ENCODE results near the gene ELF5. TPM values are rescaled to one million over a fixed set of nuclear protein-coding genes. Genes with fewer than 3 reads are reported as not detected.

The ELF5 gene
- total RNA-seq (2014; rRNA removed; shearing (Covaris generic); ENCODE audit: low replicate concordance), result not detected in 2 replicates

DNA sequence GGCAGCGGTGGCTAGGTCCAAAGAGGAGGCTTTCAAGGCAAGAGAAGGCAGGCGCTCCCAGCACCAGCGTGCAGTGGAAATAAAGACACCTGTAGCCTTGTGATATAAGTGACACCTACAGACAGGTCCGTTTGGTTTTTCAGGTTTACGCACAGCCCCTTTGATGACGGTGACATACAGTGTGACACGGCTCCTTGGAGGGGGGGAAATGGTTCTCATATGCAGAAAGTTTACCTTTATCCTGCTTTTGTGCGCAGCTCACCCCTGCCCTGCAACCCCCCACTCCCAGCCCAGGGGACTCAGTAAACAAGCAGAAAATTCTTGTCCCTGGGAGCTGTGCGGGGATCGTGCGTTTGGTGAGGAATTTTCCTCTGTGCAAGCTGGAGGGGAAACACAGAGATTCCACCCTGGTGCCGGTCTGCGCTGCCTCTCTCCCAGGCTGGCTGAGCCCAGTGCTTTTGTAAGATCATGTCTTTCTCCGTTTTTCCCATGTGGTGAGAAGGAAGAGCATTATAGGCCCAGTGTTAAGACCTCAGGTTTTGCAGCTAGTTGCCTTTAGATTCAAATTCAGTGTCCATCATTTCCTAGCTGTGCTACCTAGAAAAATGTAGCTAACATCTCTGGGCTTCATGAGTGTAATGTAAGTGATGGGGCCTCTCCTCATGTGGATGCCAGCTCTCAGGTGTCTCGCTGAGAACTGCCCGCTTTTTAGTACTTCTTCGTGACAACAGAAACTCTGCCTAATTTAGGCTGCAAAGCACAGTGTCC is at the start of gene ELF5:
Gene ELF5, minus strand, starts transcription at position 113 of the 768 bp plus-strand sequence. CDS start 8,045 bp downstream, outside the sequence.
- H3K36me3 ChIP-seq, result no peaks in the 10 kb centered on the region
- H3K9me3 ChIP-seq, result no peaks in the 10 kb centered on the region
- no peak within 1 kb of the TSS for H3K4me3 ChIP-seq
- no peaks in the 10 kb centered on the region for H3K27me3 ChIP-seq
- no peak for DNase-seq

DNA sequence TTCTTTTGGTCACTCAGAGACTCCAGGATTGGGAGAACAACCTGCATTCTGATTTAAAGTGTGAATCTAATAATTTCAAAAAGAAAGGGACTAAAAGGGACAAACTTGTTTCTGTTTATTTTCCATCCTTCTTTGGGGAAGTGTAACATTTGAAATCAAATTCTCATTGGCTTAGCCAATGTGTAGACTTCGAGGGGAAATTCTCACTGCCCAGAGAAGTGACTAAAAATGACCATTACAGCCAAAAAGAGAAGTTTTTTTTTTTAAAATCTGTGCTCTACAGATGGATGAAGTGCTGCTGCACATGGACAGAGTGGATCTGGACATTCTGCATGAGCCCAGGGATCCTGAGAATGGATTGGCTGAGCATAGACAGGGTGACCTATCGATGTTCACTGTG is 49.4 kb upstream of the ELF5 start:
- Histone ChIP-seq H3K9me3 (no peaks in the 10 kb centered on the region), H3K4me3 (no peak overlapping the region), H3K27me3 (no peaks in the 10 kb centered on the region), H3K36me3 (no peaks in the 10 kb centered on the region)
- no peak for DNase-seq

DNA sequence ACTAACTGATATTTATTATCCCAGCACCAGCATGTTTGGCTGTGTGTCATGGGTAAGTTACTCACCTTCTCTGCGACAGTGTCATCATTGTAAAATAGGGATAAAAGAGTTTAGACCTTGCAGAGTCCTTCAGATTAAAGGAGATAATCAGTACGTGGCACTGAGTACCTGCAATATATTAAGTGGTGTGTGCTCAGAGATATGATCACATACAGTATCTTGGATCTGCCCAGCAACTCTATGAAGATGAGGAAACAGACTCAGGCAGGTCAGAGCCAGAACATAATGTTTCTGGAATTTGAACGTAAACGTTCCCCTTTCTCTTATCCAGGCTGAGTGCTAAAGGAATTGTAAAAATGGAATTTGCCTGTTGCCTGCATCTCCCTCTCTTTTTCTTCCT is 46.9 kb upstream of the ELF5 start:
- no peak for DNase-seq
- Histone ChIP-seq H3K9me3 (no peaks in the 10 kb centered on the region), H3K27me3 (no peaks in the 10 kb centered on the region)

DNA sequence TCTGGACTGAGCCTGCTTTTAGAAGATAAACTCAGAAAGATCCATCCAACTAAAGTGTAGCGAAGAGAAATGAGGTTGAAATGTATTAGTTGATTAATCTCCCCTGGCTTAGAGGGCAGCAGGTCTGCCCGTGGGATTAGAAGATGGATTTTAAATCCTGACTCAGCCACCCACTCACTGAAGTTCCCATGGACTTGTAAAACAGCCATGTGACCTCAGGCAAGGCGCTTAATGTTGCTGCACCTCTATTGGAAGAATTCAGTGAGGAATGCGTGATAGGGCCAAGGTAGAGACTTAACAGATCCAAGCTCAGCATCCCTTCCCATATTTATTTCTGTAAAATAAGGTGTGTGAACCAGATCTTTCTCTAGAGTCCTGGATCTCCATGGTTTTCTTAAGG is 45.1 kb upstream of the ELF5 start:
- Histone ChIP-seq H3K4me3 (no peak overlapping the region), H3K9me3 (no peaks in the 10 kb centered on the region), H3K27me3 (no peaks in the 10 kb centered on the region), H3K36me3 (no peaks in the 10 kb centered on the region)
- DNase-seq, result no peak

More for the DNA sequence above, 46.9 kb upstream of the ELF5 start:
- no peak overlapping the region for H3K4me3 ChIP-seq
- H3K36me3 ChIP-seq, result no peaks in the 10 kb centered on the region

DNA sequence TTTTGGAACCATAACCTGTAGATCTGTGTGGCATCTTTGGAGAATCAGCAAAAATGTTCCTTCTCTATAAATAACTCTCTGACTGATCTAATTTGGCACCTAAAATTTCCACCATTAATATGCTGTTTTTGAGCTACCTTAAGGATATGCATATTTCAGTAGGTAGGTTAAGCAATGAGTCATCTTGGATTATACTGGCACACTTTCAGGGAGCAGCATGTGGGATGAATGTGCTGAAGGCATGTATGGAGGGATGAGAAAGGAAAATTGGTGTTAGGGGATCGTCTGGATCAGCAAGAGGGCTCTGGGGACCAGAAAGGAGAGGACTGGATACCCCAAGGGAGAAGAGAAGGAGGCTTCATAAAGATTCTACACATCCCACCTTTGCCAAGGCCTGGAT is 44.6 kb upstream of the ELF5 start:
- H3K36me3 ChIP-seq, result no peaks in the 10 kb centered on the region
- H3K27me3 ChIP-seq, result no peaks in the 10 kb centered on the region
- H3K4me3 ChIP-seq, result no peak overlapping the region
- no peaks in the 10 kb centered on the region for H3K9me3 ChIP-seq
- peak; percentile 15 for DNase-seq

DNA sequence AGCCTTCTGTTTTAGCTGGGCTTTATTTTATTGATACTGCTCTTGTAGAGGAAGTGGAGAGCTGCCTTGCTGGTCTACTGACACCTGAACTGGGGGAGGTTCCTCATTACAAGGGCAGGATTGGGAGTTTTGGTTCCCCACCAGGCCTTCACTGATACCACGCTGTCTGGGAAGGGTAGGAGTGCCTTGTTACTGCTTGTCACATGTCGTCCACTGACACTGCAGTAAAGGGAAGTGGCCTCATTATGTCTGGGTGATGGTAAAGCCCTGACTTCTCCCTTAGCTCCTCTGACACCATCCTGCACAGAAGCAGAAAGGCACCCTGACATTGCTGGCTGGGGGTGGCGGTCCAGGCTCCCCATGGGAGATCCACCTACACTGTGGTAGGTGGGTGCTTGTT is 38.7 kb upstream of the ELF5 start:
- Histone ChIP-seq H3K36me3 (no peaks in the 10 kb centered on the region), H3K4me3 (no peak overlapping the region), H3K27me3 (no peaks in the 10 kb centered on the region), H3K9me3 (no peaks in the 10 kb centered on the region)
- DNase-seq, result no peak

DNA sequence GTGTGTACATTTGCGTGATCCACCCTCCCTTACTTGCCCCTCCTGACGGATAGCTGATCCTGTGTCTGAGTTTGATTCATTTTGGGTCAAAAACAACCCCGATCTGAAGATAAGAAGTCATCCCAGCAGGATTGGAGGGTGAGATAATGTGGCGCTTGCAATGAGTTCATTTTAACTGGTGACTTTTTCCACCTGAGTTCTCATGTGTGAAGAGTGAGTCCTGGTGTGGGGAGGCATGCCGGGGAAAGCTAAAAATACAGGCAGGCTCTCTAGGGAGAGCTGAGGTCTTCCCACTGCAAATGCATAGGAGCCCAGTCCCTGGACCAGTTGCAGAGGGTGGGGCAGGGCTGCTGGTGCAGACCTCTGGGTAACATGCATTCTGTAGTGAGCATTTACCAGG is 35.7 kb upstream of the ELF5 start:
- DNase-seq, result no peak
- H3K27me3 ChIP-seq, result no peaks in the 10 kb centered on the region
- no peaks in the 10 kb centered on the region for H3K9me3 ChIP-seq
- H3K4me3 ChIP-seq, result no peak overlapping the region
- H3K36me3 ChIP-seq, result no peaks in the 10 kb centered on the region

DNA sequence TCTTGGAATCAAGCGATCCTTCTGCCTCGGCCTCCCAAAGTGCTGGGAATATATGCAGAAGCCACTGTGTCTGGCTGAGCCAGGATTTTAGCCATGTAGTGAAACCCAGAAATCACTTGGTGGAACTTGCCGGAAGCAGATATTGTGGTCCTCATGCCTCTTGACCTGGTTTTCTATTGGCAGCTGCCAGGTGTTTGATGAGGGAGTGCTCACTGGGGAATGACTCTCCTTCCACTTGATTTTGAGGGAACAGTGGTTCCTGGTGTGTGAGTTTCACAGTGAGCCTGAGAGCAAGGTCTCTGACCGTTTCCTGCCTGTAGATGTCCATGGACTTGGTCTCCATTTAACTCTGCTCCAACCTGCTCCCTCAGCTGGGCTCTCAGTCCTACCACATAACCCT is 34.7 kb upstream of the ELF5 start:
- no peaks in the 10 kb centered on the region; the same call in 1 of the 2 replicates for H3K27me3 ChIP-seq
- no peak overlapping the region for H3K4me3 ChIP-seq
- no peaks in the 10 kb centered on the region for H3K36me3 ChIP-seq
- DNase-seq, result no peak
- no peaks in the 10 kb centered on the region for H3K9me3 ChIP-seq

DNA sequence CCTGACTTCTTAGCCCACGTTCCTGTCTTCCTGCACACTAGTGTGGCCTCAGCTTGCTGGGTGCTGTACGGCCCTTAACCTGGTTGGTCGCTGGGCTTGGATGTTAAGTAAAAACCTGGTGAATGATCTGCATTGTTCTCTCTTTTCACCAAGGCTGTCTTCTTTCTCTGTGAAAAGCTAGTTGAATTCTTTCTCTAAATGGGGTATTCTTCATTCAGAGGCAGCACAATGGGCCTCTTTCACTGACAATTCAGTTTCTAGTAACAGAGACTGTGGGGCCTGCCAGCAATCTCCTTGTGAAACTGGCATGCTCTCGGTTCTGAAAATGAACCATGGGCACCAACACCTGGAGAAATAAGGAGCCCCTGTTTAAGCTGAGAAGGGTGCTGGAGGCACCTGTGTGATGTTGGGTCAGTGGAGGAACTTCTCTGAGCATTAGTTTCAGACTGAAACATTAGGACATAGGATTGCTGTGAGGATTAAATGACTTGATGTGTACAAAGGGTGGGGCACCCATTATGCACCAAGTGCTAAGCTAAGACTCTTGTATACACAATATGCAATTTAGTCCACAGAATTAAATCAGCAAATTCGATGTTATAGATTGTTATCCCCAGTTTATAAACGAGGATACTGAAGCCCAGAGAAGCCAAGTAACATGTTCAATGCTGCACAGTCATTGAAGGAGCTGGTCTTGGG is 33.1 kb upstream of the ELF5 start:
- DNase-seq, result no peak
- H3K27me3 ChIP-seq, result peaks cover 12% of the 10 kb centered on the region
- H3K36me3 ChIP-seq, result no peaks in the 10 kb centered on the region
- no peaks in the 10 kb centered on the region for H3K9me3 ChIP-seq
- H3K4me3 ChIP-seq, result no peak overlapping the region

DNA sequence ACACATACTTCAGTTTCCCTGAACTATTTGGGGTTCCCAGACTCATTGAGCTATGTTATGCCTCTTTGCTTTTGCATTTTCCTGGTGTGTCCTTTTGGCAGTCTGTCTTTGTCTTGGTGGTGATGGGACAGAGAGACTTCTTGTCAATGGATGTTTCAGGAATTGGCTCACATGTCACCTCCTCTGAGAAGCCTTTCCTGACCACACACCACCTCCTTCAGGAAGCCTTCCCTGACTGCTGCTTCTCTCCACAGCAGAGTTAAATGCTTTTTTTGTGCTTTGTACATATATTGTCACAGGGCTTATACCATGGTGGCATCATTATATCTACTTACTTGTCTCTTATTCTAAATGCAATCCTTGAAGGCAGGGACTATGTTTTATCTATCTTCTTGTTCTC is 28.5 kb upstream of the ELF5 start:
- Histone ChIP-seq H3K4me3 (no peak overlapping the region), H3K9me3 (no peaks in the 10 kb centered on the region), H3K36me3 (no peaks in the 10 kb centered on the region), H3K27me3 (peaks cover 24% of the 10 kb centered on the region)
- DNase-seq, result no peak

DNA sequence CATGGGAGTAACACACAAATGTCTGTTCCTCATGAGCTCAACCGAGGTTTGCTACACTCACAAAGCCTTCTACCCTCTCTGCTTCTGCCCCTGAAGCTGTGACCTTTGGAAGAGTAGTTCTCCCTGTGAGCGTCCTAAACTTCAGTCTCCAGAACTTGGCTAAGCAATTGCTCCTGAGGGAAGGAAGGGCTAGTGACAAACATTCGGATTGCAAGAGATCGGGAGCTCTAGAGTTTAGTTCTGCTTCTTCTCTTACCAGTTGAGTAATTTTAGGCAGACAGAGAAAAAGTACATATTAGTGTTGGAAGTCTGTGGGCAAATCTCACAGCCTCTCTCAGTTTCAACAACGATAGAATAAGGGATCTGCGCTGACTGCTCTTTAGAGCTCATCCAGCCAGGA is 27.3 kb upstream of the ELF5 start:
- Histone ChIP-seq H3K4me3 (no peak overlapping the region), H3K9me3 (no peaks in the 10 kb centered on the region), H3K36me3 (no peaks in the 10 kb centered on the region), H3K27me3 (peaks cover 24% of the 10 kb centered on the region)
- DNase-seq, result no peak

DNA sequence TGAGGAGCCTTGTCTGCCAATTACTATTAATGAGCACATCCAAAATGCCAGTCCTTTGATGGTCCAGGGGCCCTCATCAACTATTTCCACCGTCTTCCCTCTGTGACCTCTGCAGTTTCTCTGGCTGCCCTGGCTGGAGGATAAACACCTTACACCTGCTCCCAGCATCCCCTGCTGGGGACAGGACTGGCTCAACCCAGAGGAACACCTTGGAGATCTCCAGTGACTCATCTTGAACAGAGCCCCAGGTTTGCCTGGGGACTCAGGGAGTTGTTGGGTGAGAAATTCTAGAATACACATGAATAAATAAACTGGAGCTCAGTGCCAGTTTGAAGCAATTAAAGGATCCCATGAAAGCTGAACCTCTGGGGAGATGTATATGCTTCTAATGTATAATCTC is 24.0 kb upstream of the ELF5 start:
- H3K36me3 ChIP-seq, result no peaks in the 10 kb centered on the region

DNA sequence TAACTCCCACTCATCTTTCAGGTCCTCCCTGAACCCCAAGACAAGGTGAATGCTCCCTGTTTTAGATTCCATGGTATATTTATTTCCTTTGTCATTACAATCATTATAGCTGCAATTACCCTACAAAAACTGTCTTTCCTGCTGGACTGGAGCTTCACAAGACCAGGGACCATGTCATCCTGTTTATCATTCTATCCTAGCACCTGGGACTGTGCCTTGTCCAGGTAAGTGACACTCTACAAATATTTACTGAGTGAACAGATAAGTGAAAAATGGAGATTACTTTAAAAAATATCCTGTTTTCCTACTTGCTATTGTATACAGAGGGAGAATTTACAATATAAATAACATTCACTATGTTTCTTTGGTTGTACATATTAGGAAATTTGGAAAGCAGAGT is 22.5 kb upstream of the ELF5 start:
- DNase-seq, result no peak
- peaks cover 7% of the 10 kb centered on the region for H3K27me3 ChIP-seq

More for the DNA sequence above, 24.0 kb upstream of the ELF5 start:
- no peak for DNase-seq
- peaks cover 19% of the 10 kb centered on the region for H3K27me3 ChIP-seq
- H3K9me3 ChIP-seq, result 0 out of 2 replicates have a peak, but pooled peaks cover 5% of the 10 kb centered on the region
- no peak overlapping the region for H3K4me3 ChIP-seq

DNA sequence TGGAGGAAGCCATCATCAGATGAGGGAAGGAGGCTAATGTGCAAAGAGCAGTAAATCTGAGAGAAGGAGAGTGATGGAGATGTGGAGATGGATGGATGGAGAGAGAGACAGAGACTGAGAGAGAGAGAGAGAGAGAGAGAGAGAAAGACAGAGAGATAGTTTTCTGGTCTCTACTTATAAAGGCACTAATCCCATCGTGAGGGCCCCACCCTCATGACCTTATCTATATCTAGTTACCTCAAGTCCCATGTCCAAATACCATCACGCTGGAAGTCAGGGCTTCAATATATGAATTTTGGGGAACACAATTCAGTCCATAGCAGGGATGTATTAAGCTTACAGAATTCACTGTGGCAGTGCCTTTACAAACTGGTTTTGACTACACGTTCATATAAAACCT is 21.2 kb upstream of the ELF5 start:
- H3K9me3 ChIP-seq, result 0 out of 2 replicates have a peak, but pooled peaks cover 5% of the 10 kb centered on the region
- DNase-seq, result no peak
- H3K27me3 ChIP-seq, result no peaks in the 10 kb centered on the region; the same call in none of the 2 replicates
- no peak overlapping the region for H3K4me3 ChIP-seq
- no peaks in the 10 kb centered on the region for H3K36me3 ChIP-seq

More for the DNA sequence above, 22.5 kb upstream of the ELF5 start:
- Histone ChIP-seq H3K4me3 (no peak overlapping the region), H3K36me3 (no peaks in the 10 kb centered on the region), H3K9me3 (0 out of 2 replicates have a peak, but pooled peaks cover 5% of the 10 kb centered on the region)

DNA sequence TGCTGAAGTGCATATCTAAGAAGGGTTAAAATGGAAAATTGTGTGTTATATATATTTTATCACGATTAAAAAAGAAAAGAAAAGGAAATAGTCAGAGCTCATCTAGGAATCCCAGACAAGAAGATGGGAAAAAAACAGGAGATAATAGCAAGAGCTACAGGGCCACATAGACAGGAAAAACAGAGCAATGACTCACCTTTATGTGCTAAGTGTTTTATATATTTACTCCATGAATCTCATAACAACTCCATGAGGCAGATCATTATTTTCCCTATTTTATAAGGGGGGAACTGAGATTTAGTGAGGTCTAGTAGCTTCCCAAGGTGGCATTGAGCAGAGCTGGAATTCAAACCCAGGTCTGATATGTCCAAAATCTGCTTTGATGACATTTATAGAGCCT is 18.1 kb upstream of the ELF5 start:
- no peak for DNase-seq
- Histone ChIP-seq H3K4me3 (no peak overlapping the region), H3K27me3 (no peaks in the 10 kb centered on the region), H3K36me3 (no peaks in the 10 kb centered on the region), H3K9me3 (0 out of 2 replicates have a peak, but pooled peaks cover 5% of the 10 kb centered on the region)

DNA sequence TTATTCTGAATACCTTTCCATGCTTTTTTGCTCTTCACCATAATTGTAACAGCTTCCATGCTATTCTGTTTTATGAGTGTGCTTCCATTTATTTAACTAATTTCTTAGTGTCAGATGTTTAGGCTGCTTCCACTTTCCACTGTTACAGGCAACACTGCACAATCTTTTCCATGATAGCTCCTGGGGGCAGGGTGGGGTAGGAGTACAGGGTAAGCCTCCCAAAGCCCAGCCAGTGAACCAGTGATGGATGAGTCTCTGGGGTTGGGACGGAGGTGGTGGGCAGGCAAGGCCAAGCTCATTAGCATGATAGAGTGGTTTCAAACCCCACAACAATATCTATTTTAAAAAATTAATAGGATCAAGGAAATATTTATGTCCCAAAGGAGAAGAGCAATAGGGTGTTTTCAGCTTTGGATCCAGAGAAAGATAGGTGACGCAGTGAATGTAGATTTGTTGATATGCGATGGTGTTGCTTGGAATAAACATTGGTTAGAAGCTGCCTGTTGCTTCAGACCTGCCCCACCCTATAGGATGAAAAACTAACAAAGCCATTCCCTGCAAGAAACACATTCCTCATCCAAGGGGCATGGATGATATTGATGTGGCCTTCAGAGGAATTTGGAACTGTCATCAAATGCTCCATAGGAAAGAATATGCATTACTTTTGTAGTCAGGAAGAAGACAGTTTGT is 17.1 kb upstream of the ELF5 start:
- no peak for DNase-seq
- H3K9me3 ChIP-seq, result 0 out of 2 replicates have a peak, but pooled peaks cover 5% of the 10 kb centered on the region
- no peaks in the 10 kb centered on the region for H3K27me3 ChIP-seq
- no peaks in the 10 kb centered on the region for H3K36me3 ChIP-seq
- no peak overlapping the region for H3K4me3 ChIP-seq

DNA sequence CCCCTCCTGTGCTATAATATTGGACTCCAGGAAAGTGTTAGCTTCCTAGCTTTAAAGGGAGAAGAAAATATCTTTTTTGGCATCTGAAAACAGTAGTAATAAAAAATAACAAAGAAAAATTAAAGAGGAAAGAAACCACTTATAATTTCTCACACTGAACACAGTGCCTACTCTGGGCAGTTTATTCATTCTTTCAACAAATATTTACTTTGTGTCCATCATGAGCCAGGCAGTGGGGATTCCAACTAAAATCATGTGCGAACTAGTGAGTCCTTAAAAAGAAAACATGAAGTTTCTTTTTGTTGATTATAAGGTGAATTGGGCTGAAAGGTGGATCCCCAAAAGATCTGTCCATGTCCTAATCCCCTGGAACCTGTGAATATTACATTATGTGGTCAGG is 16.0 kb upstream of the ELF5 start:
- Histone ChIP-seq H3K27me3 (no peaks in the 10 kb centered on the region), H3K4me3 (no peak overlapping the region)

More for the DNA sequence above, 16.0 kb upstream of the ELF5 start:
- Histone ChIP-seq H3K9me3 (0 out of 2 replicates have a peak, but pooled peaks cover 2% of the 10 kb centered on the region), H3K36me3 (no peaks in the 10 kb centered on the region)
- no peak for DNase-seq
